Transverse colon (tissue), 4 donors: Measurements from ENCODE around the gene KCNQ2. TPM values are rescaled to one million over a fixed set of nuclear protein-coding genes. Genes with fewer than 3 reads are reported as not detected.

Source experiments
- DNase-seq: peaks from one replicate; pipeline ENCODE4 v3.0.0-alpha.2; 2019
- H3K27ac ChIP-seq, 4 donors: fragments of 200-600 bp; sonication (generic); 2 replicates each; pipeline ENCODE4 v1.5.1; 2016 to 2018; ENCODE audit warnings: inconsistent platforms in 4 of 4
- H3K27me3 ChIP-seq: fragments of 200-600 bp; sonication (generic); 2 replicates; pipeline ENCODE4 v1.5.1; 2017; ENCODE audit warnings: inconsistent platforms
- H3K36me3 ChIP-seq, 4 donors: fragments of 200-600 bp; sonication (generic); 2 replicates each; pipeline ENCODE4 v1.5.1; 2017 to 2019; ENCODE audit warnings: inconsistent platforms in 4 of 4
- H3K4me1 ChIP-seq, 4 donors: fragments of 200-600 bp; sonication (generic); 2 replicates each; pipeline ENCODE4 v1.5.1; 2017 to 2020; ENCODE audit warnings: inconsistent platforms in 4 of 4
- H3K4me3 ChIP-seq, 4 donors: fragments of 200-600 bp; sonication (generic); 1 replicate in 1 of 4; 2 replicates in 3 of 4; pipeline versions ENCODE4 v1.5.1 to v1.6.1; 2017 to 2019; ENCODE audit warnings: inconsistent platforms in 4 of 4
- H3K9me3 ChIP-seq, 2 donors: fragments of 200-600 bp; sonication (generic); 2 replicates each; pipeline ENCODE4 v1.5.1; 2017 to 2019; ENCODE audit warnings: inconsistent platforms in 2 of 2
- EP300 ChIP-seq: sonication (generic); formaldehyde crosslinking; IDR thresholded peaks from one replicate; pipeline ENCODE4 v1.6.1; 2017; ENCODE audit warnings: antibody characterized with exemption, low read depth
- POLR2A ChIP-seq: fragments of 450-650 bp; IDR thresholded peaks from one replicate; pipeline ENCODE4 v1.6.1; 2016; ENCODE audit warnings: antibody characterized with exemption, mild to moderate bottlenecking, moderate library complexity
- POLR2AphosphoS5 ChIP-seq, 3 donors: sonication (generic); formaldehyde crosslinking; IDR thresholded peaks; one replicate each; pipeline ENCODE4 v1.6.1; 2016; ENCODE audit warnings: antibody characterized with exemption in 3 of 3
- WGBS, 2 donors: methylation state at CpG; one replicate each; pipeline ENCODE4 v1.1.5; 2018; ENCODE audit warnings: low coverage in 1 of 2; 5-methylcytosine and 5-hydroxymethylcytosine counted together
- in situ Hi-C, 4 donors: fragments of 200-750 bp; cut with MboI; loops; one replicate each; pipeline versions ENCODE4 v1.15.0 to v1.15.1; 2017; ENCODE audit warnings: low sequenced_read_pairs in 3 of 4, low pct_ligation_motif_present in 1 of 4, low pct_unique_long_range_greater_than_20kb in 1 of 4
- intact Hi-C: fragments of 100-400 bp; cut with DNase I; formaldehyde crosslinking; loops from one replicate; pipeline ENCODE4 v1.15.1; 2023; ENCODE audit warnings: low total_unique reads
- total RNA-seq, 4 donors: library from RNA; depleted of rRNA; stranded (reverse); fragments of >200 nt; gene quantifications; one replicate each; pipeline ENCODE4 v1.1.0, GENCODE V29; 2016
- TF ChIP-seq, protein P1 (sequence below), 5 experiments: fragments of 200-600 bp in 3 of 5; fragments of 450-650 bp in 2 of 5; sonication (generic) in 3 of 5; IDR thresholded peaks; 1 replicate in 2 of 5; 2 replicates in 3 of 5; pipeline ENCODE4 v1.5.1; 2016 to 2017; ENCODE audit warnings: antibody characterized with exemption in 5 of 5, inconsistent platforms in 3 of 5, mild to moderate bottlenecking in 2 of 5, moderate library complexity in 1 of 5

Gene KCNQ2
- total RNA-seq, 4 donors from 2014 or later: 0.32 to 0.41 (median 0.37) TPM; not detected in 1

DNA sequence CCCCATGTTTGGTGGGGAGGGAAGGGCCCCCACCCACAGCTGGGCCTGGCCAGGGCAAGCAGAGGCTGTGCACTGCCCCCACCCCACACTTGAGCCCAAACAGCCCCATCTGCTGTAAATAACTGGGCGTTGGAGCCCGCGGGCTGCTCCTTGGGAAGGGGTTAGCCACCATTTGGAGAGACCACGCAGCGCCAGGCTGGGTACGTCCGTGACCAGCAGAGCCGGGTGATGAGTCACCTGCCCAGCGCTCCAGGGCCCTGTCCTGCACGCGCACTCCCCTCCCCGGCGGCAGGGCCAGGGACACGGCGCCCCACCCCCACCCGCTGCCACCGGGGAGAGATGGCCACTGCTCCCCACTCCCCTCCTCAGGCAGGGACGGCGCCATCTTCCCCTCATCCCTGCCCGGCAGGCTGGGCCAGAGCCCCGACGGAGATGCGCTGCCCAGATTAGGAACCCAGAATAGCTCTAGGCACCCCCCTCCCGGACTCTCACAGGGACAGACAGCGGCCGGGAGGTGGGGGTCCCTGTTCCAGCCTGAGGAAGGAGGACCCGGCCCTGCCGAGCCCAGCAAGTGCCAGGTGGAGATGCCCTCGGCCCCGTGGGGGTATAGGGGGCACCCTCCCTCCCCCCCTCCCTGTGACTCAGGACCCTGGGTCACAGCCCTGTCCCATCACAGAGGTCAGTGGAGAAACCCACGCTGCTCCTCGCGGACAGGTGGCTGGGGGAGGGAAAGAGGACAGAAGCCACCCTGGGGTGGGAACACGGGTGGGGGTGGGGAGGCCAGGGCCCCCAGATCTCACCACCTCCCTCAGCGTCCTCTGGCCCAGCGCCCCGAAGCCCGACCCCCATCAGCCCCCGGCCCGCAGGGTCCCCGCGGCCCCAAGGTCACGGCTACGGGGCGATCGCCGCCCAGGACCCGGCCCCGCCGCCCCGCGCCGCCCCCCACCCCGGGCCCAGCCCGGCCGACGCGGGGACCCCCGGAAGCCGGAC, 25.8 kb upstream of the KCNQ2 start:
- no peak for TF ChIP-seq POLR2AphosphoS5 (IDR thresholded peaks at IDR 0.05)
- no peak for TF ChIP-seq POLR2A
- TF ChIP-seq, protein P1, sequence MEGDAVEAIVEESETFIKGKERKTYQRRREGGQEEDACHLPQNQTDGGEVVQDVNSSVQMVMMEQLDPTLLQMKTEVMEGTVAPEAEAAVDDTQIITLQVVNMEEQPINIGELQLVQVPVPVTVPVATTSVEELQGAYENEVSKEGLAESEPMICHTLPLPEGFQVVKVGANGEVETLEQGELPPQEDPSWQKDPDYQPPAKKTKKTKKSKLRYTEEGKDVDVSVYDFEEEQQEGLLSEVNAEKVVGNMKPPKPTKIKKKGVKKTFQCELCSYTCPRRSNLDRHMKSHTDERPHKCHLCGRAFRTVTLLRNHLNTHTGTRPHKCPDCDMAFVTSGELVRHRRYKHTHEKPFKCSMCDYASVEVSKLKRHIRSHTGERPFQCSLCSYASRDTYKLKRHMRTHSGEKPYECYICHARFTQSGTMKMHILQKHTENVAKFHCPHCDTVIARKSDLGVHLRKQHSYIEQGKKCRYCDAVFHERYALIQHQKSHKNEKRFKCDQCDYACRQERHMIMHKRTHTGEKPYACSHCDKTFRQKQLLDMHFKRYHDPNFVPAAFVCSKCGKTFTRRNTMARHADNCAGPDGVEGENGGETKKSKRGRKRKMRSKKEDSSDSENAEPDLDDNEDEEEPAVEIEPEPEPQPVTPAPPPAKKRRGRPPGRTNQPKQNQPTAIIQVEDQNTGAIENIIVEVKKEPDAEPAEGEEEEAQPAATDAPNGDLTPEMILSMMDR (IDR thresholded peaks at IDR 0.05): no peak
- no peak for TF ChIP-seq EP300
- in situ Hi-C loops (no loop called here), intact Hi-C loops (no loop called here)
- 10% methylated on average over 34 of the region's 60 CpGs; no CpG with 5 or more reads in 1 of the 2 donors for WGBS, 2 donors
- DNase-seq: no peak
- no peaks in the 10 kb centered on the region for H3K36me3 ChIP-seq
- H3K4me1 ChIP-seq: peaks cover 0 to 19% (median 13%) of the 10 kb centered on the region in 4 donors
- peaks cover 73% of the 10 kb centered on the region for H3K27me3 ChIP-seq
- no peak overlapping the region for H3K27ac ChIP-seq
- peak overlapping the region in 2 of 4 donors; percentile 29 to 44 for H3K4me3 ChIP-seq
- no peaks in the 10 kb centered on the region for H3K9me3 ChIP-seq

GRCh38 chr20:63497138-63497945, 24.9 kb upstream of the KCNQ2 start:
- Histone ChIP-seq H3K4me1 (peaks cover 0 to 19% (median 13%) of the 10 kb centered on the region in 4 donors), H3K36me3 (no peaks in the 10 kb centered on the region), H3K9me3 (no peaks in the 10 kb centered on the region), H3K27ac (no peak overlapping the region), H3K27me3 (peaks cover 65% of the 10 kb centered on the region), H3K4me3 (no peak overlapping the region)
- intact Hi-C loops: no loop called here
- TF ChIP-seq, protein P1 (IDR thresholded peaks at IDR 0.05): no peak
- TF ChIP-seq POLR2AphosphoS5 (IDR thresholded peaks at IDR 0.05) (no peak), EP300 (no peak), POLR2A (no peak)
- in situ Hi-C loops: no loop called here
- 60% methylated on average over 2 to 19 of the region's 20 CpGs for WGBS, 2 donors
- no peak for DNase-seq

DNA sequence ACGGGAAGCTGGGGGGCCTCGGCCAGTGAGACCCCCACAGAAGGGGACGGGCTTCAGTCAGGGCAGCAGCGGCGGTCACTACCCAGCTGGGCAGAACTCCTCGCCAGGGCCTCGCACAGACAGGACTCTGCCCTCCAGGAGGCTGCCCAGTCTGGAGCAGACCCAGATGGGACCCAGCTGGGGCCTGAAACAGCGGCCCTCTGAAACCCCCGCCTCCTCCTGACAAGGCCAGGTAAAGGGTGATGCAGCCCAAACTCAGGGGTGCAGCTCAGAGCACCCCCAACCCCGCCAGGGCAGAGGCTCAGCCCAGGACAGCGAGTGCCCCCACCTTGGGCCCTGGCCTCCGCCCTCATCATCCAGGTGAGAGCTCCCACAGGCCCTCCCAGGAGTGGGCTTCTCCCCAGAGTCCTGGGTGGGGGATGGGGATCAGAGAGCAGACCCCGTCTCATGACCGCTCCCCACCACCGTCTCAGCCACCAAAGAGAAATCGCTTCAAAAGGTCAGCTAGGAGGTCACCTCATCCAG, 24.2 kb upstream of the KCNQ2 start:
- H3K27me3 ChIP-seq: peaks cover 58% of the 10 kb centered on the region
- in situ Hi-C loops: no loop called here
- no peaks in the 10 kb centered on the region for H3K9me3 ChIP-seq
- no peak overlapping the region for H3K27ac ChIP-seq
- DNase-seq: no peak
- peaks cover 0 to 19% (median 13%) of the 10 kb centered on the region in 4 donors for H3K4me1 ChIP-seq
- TF ChIP-seq POLR2A: no peak
- TF ChIP-seq, protein P1 (IDR thresholded peaks at IDR 0.05): no peak
- peak overlapping the region in 3 of 4 donors; percentile 7 to 37 (median 10) for H3K4me3 ChIP-seq
- WGBS, 2 donors: 54% methylated on average over 13 of the region's 16 CpGs; no CpG with 5 or more reads in 1 of the 2 donors
- intact Hi-C loops: no loop called here
- H3K36me3 ChIP-seq: no peaks in the 10 kb centered on the region
